NCI-H2029 (cell line): ENCODE measurements around the gene PDZRN3.
"Not testable (repeated sequence)": the region's sequence is repeated elsewhere in the genome, so short reads cannot be mapped to it uniquely, and the experiment has no call there.

ENCODE experiments used
- DNase-seq: peaks from one replicate; lab custom pipeline; 2025; lab: John Stamatoyannopoulos, UW

PDZRN3 gene

DNA sequence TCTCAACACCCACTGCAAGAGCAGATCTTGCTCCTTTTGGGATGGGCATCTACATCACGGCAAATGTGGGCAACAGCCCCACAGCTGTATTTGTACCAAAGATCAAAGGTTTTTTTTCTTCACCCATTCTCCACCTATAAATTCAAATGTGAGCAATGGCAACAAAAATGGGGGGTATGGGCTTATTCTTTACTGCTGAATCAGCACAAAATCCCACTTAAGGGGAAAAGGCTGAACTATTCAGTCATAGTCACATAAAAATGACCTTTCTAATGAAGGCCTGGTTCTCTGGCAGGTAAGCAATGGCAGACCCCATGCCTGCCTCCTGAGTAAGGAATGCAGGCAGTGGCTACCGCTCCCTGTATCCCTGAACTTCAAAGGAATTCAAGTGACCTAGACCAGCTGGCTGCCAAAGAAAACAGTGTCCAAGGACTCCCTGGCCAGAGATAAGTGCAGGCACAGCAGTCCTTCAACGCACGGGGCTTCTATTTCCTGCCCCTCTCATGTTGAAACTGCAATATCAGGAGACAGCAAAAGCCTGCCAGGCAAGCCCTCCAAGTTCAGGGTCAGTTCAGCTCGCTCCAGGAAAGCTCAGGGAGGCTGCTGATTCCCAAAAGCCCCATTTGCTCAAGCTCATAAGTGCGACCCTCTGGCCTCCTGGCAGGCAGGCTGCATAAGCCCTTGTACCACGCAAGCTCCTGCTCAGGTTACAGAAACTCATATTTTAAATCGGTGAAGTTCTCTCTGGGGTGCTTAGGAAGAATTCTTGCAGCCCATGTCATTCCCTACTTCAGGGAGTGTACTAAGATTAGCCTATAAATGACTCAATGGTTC lies 134.1 kb downstream of the PDZRN3 start:
- DNase-seq: peak; percentile 11

- no peak for DNase-seq
Observed at GRCh38 chr3:73485877-73486330, 138.8 kb downstream of the PDZRN3 start.

GRCh38 chr3:73484656-73485248 lies 140.0 kb downstream of the PDZRN3 start:
- DNase-seq: no peak

DNA sequence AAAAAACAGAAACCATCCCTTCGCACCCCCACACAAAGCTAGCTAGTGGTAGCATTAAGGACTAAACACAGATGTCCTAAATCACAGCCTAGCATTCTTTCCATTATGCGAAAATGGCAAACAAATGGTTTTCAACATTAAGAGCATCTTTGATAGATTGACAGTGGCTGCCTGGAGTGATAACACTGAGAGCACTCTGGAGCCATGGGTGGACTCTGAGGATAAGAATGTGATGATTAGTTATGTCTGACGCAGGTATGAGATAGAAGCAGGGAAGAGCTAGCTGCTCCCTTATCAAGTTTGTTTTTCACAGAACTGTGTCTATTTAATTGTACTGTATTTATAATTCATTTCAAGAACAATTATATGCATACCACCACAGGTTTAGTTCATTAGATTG lies 142.9 kb downstream of the PDZRN3 start:
- DNase-seq: no peak

- DNase-seq: no peak
Observed at GRCh38 chr3:73480187-73480672, 144.5 kb downstream of the PDZRN3 start.

- DNase-seq: no peak
Observed at GRCh38 chr3:73479325-73479724, 145.4 kb downstream of the PDZRN3 start.

GRCh38 chr3:73478858-73479257 lies 145.9 kb downstream of the PDZRN3 start:
- DNase-seq: no peak

GRCh38 chr3:73475717-73476116 lies 149.0 kb downstream of the PDZRN3 start:
- DNase-seq: no peak

DNA sequence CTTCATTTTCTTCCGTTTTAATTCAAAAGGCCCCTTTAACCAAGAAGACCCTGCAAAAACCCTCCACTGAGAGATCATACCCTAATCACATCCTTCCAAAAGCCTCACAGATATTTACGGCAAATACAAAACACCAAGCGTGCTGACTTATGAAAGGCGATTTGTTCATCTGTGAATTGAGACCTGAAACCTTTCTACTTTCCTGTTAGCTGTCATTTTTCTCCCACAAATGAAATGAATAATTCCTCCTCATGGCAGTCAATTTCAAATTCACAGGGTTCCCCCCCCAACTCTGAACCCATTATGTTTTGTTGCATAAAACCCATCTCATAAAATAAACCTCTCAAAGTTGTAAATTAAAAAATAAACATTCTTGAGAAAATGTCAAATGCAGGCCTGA lies 149.6 kb downstream of the PDZRN3 start:
- DNase-seq: no peak

DNA sequence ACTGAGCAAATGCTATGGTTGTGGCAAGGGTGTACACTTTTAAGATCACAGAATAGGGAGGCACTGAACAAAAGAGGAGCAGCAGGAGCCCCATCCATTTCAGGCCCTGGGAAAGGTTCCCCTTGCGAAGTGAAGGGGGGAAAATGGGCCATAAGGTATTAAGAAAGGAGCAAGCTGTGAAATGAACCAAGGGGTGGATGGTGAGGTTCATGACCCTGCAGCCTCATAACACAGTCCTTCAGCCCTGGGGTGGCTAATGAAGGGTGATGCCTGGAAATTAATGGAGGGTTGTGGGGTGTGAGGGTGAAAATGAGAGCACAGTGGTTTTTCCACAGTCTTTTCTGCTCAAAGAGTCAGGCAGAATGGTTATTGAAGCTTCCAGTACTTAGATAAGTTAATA lies 150.1 kb downstream of the PDZRN3 start:
- no peak for DNase-seq

GRCh38 chr3:73473898-73474416 lies 150.8 kb downstream of the PDZRN3 start:
- no peak for DNase-seq

- DNase-seq: no peak
Observed at GRCh38 chr3:73473181-73473897, 151.4 kb downstream of the PDZRN3 start.

- no peak for DNase-seq
Observed at GRCh38 chr3:73471986-73472787, 152.6 kb downstream of the PDZRN3 start.

GRCh38 chr3:73470860-73471259 lies 153.9 kb downstream of the PDZRN3 start:
- DNase-seq: no peak

GRCh38 chr3:73469331-73469730 lies 155.4 kb downstream of the PDZRN3 start:
- DNase-seq: no peak

- no peak for DNase-seq
Observed at GRCh38 chr3:73467211-73467610, 157.5 kb downstream of the PDZRN3 start.

DNA sequence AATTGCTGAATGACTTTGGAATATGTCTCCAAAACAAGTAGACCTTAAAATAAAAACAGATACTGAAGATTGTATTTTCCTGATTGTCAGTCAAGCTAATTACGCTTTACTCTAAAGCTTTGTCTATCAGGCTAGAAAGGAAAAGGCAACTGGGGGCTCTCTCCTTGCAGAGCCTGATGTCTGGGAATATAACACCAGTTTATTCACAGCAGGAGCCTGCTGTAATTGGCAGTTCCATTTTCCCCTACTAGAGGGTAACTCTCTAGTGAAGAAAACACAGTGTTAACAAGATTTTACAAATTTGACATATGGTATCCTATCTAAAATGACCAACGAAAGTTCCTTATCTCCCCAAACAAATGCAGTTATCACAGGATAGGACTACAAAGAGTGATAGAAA lies 158.8 kb downstream of the PDZRN3 start:
- no peak for DNase-seq

DNA sequence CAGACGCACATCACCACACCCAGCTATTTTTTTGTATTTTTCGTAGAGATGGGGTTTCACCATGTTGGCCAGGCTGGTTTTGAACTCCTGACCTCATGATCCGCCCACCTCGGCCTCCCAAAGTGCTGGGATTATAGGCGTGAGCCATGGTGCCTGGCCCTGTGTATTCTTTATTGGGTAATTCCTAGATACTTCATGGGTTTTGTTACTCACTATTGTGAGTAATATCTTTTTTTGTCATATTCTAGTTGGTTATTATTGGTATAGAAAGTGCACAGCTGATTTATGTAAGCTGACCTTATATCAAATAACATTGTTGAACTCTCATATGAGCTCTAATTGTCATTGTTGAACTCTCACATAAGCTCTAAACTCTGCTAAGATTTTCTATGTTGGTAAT lies 160.6 kb downstream of the PDZRN3 start:
- not testable (repeated sequence) for DNase-seq

GRCh38 chr3:73461547-73461946 lies 163.2 kb downstream of the PDZRN3 start:
- no peak for DNase-seq

GRCh38 chr3:73459711-73460110 lies 165.0 kb downstream of the PDZRN3 start:
- DNase-seq: no peak

DNA sequence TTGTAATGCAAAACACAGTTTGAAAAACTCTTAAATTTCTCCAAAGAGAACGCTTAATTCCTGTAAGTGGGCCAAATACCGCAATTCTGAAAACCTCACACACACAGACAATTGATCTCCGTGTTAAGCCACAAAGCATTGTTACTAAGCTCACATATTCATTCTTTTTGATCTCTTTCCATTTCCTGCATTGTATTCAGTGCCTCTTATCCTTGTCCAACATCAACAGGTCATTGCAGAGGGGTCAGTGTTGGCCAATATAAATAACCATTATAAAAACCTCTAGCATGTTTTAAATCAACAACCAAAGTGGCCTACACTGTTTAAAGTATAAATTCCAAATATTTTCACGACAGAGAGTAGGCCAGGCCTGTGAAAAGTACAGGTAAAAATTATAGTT lies 171.1 kb downstream of the PDZRN3 start:
- no peak for DNase-seq

GRCh38 chr3:73452729-73453128 lies 172.0 kb downstream of the PDZRN3 start:
- no peak for DNase-seq
